GM12878 (cell line): ENCODE results near the gene TMC6. TPM values are rescaled to one million over a fixed set of nuclear protein-coding genes. Genes with fewer than 3 reads are reported as not detected.

Experiments used
- BCL11A ChIP-seq: IDR thresholded peaks from 2 replicates; pipeline ENCODE4 v1.6.1; 2011; ENCODE audit warnings: low read depth, low read length
- CBX5 ChIP-seq: sonication (generic); IDR thresholded peaks from 2 replicates; pipeline ENCODE4 v1.6.1; 2016; ENCODE audit warnings: low read depth, moderate library complexity, mild to moderate bottlenecking, inconsistent platforms
- CHD2 ChIP-seq: IDR thresholded peaks from 2 replicates; pipeline ENCODE4 v1.6.1; 2011; ENCODE audit warnings: low read depth, low read length, improper control_type of control experiment, borderline replicate concordance
- CREM ChIP-seq: IDR thresholded peaks from 2 replicates; pipeline ENCODE4 v1.6.1; 2014; ENCODE audit warnings: antibody characterized with exemption, low read depth
- EP300 ChIP-seq, 2 experiments: fragments of 150-350 bp in 1 of 2; IDR thresholded peaks; 2 replicates each; pipeline ENCODE4 v1.6.1; 2011 to 2012; ENCODE audit warnings: low read depth in 2 of 2, low read length in 2 of 2, borderline replicate concordance in 1 of 2, improper control_type of control experiment in 1 of 2, inconsistent platforms in 1 of 2; ENCODE audit not compliant: control insufficient read depth in 1 of 2
- GATAD2B ChIP-seq: fragments of 450-650 bp; conservative IDR thresholded peaks from 2 replicates; pipeline ENCODE4 v1.6.1; 2017; ENCODE audit warnings: low read depth, mild to moderate bottlenecking, moderate library complexity
- HDAC6 ChIP-seq: fragments of 200-600 bp; sonication (generic); IDR thresholded peaks from one replicate; pipeline ENCODE4 v1.8.0; 2017; ENCODE audit warnings: antibody characterized with exemption; ENCODE audit not compliant: unreplicated experiment
- HDGF ChIP-seq: fragments of 450-650 bp; IDR thresholded peaks from 2 replicates; pipeline ENCODE4 v1.6.1; 2016; ENCODE audit warnings: antibody characterized with exemption
- IRF4 ChIP-seq: IDR thresholded peaks from 2 replicates; pipeline ENCODE4 v1.6.1; 2011; ENCODE audit warnings: low read depth, low read length
- MAX ChIP-seq: IDR thresholded peaks from 2 replicates; pipeline ENCODE4 v1.6.1; 2012; ENCODE audit warnings: low read depth, low read length, improper control_type of control experiment
- NFIC ChIP-seq: IDR thresholded peaks from 2 replicates; pipeline ENCODE4 v1.6.1; 2012; ENCODE audit warnings: low read depth, mild to moderate bottlenecking, inconsistent platforms, low read length, moderate library complexity
- PBX3 ChIP-seq: IDR thresholded peaks from 2 replicates; pipeline ENCODE4 v1.6.1; 2011; ENCODE audit warnings: mild to moderate bottlenecking, low read depth, low read length, moderate library complexity; ENCODE audit not compliant: insufficient replicate concordance
- PKNOX1 ChIP-seq: fragments of 450-650 bp; IDR thresholded peaks from 2 replicates; pipeline ENCODE4 v1.6.1; 2016; ENCODE audit warnings: mild to moderate bottlenecking
- POLR2A ChIP-seq: IDR thresholded peaks from 2 replicates; pipeline ENCODE4 v1.6.1; 2011; ENCODE audit warnings: low read depth, mild to moderate bottlenecking, low read length
- RB1 ChIP-seq: fragments of 450-650 bp; formaldehyde crosslinking; IDR thresholded peaks from 2 replicates; pipeline ENCODE4 v1.6.1; 2017; ENCODE audit warnings: mild to moderate bottlenecking, borderline replicate concordance
- RCOR1 ChIP-seq: conservative IDR thresholded peaks from 2 replicates; pipeline ENCODE4 v1.6.1; 2012; ENCODE audit warnings: low read depth, low read length, improper control_type of control experiment
- SMAD5 ChIP-seq: IDR thresholded peaks from 2 replicates; pipeline ENCODE4 v1.6.1; 2016; ENCODE audit warnings: antibody characterized with exemption, low read depth
- STAT3 ChIP-seq: IDR thresholded peaks from 2 replicates; pipeline ENCODE4 v1.6.1; 2011; ENCODE audit warnings: low read depth, low read length, improper control_type of control experiment
- SUPT20H ChIP-seq: IDR thresholded peaks from 2 replicates; pipeline ENCODE4 v1.6.1; 2011; ENCODE audit warnings: low read depth, mild to moderate bottlenecking, low read length, moderate library complexity, borderline replicate concordance; ENCODE audit not compliant: control insufficient read depth
- TBL1XR1 ChIP-seq: IDR thresholded peaks from 2 replicates; pipeline ENCODE4 v1.6.1; 2012; ENCODE audit warnings: low read depth, low read length, improper control_type of control experiment
- TCF12 ChIP-seq: IDR thresholded peaks from 2 replicates; pipeline ENCODE4 v1.6.1; 2011; ENCODE audit warnings: low read depth, mild to moderate bottlenecking, low read length
- WRNIP1 ChIP-seq: IDR thresholded peaks from 2 replicates; pipeline ENCODE4 v1.6.1; 2011; ENCODE audit warnings: low read depth, low read length, improper control_type of control experiment, borderline replicate concordance
- YBX1 ChIP-seq: fragments of 450-650 bp; IDR thresholded peaks from 2 replicates; pipeline ENCODE4 v1.6.1; 2016; ENCODE audit warnings: antibody characterized with exemption
- YY1 ChIP-seq: IDR thresholded peaks from 2 replicates; pipeline ENCODE4 v1.6.1; 2011; ENCODE audit warnings: low read depth, mild to moderate bottlenecking, low read length
- ZBTB40 ChIP-seq: fragments of 450-650 bp; IDR thresholded peaks from 2 replicates; pipeline ENCODE4 v1.6.1; 2016; ENCODE audit warnings: mild to moderate bottlenecking, moderate library complexity, borderline replicate concordance
- ZNF207 ChIP-seq: fragments of 450-650 bp; IDR thresholded peaks from 2 replicates; pipeline ENCODE4 v1.6.1; 2014; ENCODE audit warnings: antibody characterized with exemption, mild to moderate bottlenecking, borderline replicate concordance
- polyA plus RNA-seq, 11 experiments: library from polyadenylated mRNA; depleted of rRNA in 4 of 11; unstranded in 6 of 11; stranded (reverse) in 5 of 11; fragments of >200 nt; fragmentation: Nextera tagmentation in 4 of 11; fragmentation: Illumina TruSeq in 1 of 11; extraction: Ambion mirVana in 4 of 11; extraction: Trizol in 1 of 11; gene quantifications; 1 replicate in 1 of 11; 2 replicates in 10 of 11; pipeline versions ENCODE4 v1.2.1 to v1.2.3, GENCODE V29; 2011 to 2016; ENCODE audit warnings: inconsistent platforms in 2 of 11, missing spikeins in 2 of 11, low read depth in 1 of 11
- total RNA-seq, 4 experiments: library from RNA; depleted of rRNA in 3 of 4; stranded (reverse); fragments of >200 nt in 3 of 4; fragmentation: Illumina TruSeq in 1 of 4; extraction: Trizol in 1 of 4; gene quantifications; 2 replicates each; pipeline versions ENCODE4 v1.2.1 to v1.2.3, GENCODE V29; 2013 to 2021

TMC6 gene
- total and polyA plus RNA-seq, 10 of the 15 experiments (the other 5 are each of a cell fraction or from before 2014, with no cell fraction given) = 1.9 to 232 (median 60.6) TPM

- TF ChIP-seq SMAD5 (no peak), ZNF207 (no peak), CREM (peak; percentile 1; the same call in 1 of the 2 replicates), NFIC (no peak), HDAC6 (no peak), TBL1XR1 (peak; percentile 66; the same call in 1 of the 2 replicates), CBX5 (no peak), YY1 (no peak), PKNOX1 (peak; percentile 28; the same call in 1 of the 2 replicates), TCF12 (no peak), POLR2A (peak; percentile 73), GATAD2B (no peak; the same call in 1 of the 2 replicates), SUPT20H (no peak), HDGF (peak; percentile 88; the same call in 1 of the 2 replicates), RCOR1 (no peak), BCL11A (no peak), IRF4 (no peak), MAX (no peak; the same call in 1 of the 2 replicates), RB1 (no peak), STAT3 (no peak), PBX3 (no peak), ZBTB40 (no peak), CHD2 (no peak), EP300 (IDR thresholded peaks at IDR 0.05; ENCODE audit: borderline replicate concordance in 1 of 2, control insufficient read depth in 1 of 2, low read depth in 2 of 2, low read length in 2 of 2) (no peak), WRNIP1 (no peak), YBX1 (no peak)
Measured at GRCh38 chr17:78132084-78132676, 3.6 kb upstream of the TMC6 start (continued).
